CD14-positive monocyte (primary cell): ENCODE results near the gene PIK3R3. TPM values are rescaled to one million over a fixed set of nuclear protein-coding genes. Genes with fewer than 3 reads are reported as not detected.
A peak's percentile ranks its signal among the peaks of the same experiment; 100 is the strongest.

ENCODE experiments used
- DNase-seq, 3 donors: peaks; one replicate each; pipeline ENCODE4 v3.0.0-alpha.2; 2011 to 2022
- H2AFZ ChIP-seq: 2 replicates; pipeline ENCODE4 v1.6.0; 2012; ENCODE audit warnings: mild to moderate bottlenecking, low read depth, low read length, inconsistent platforms; ENCODE audit not compliant: insufficient read depth, poor library complexity, severe bottlenecking
- H3K27ac ChIP-seq, 2 donors: 1 replicate in 1 of 2; 2 replicates in 1 of 2; pipeline ENCODE4 v1.5.1; 2012 to 2013; ENCODE audit warnings: low read length in 2 of 2, control low read depth in 1 of 2, inconsistent platforms in 1 of 2, low read depth in 1 of 2, mild to moderate bottlenecking in 1 of 2
- H3K27me3 ChIP-seq, 2 donors: one replicate each; pipeline versions ENCODE4 v1.6.0 to v1.6.1; 2011 to 2013; ENCODE audit warnings: low read length in 2 of 2; ENCODE audit not compliant: control insufficient read depth in 2 of 2, insufficient read depth in 2 of 2
- H3K36me3 ChIP-seq, 2 donors: replicated peaks in 1 of 2; 1 replicate in 1 of 2; 2 replicates in 1 of 2; pipeline versions ENCODE4 v1.5.1 to v1.6.1; 2012 to 2013; ENCODE audit warnings: low read length in 2 of 2, control low read depth in 1 of 2, inconsistent platforms in 1 of 2, mild to moderate bottlenecking in 1 of 2; ENCODE audit not compliant: insufficient read depth in 2 of 2, control insufficient read depth in 1 of 2
- H3K4me1 ChIP-seq, 2 donors: 1 replicate in 1 of 2; 2 replicates in 1 of 2; pipeline versions ENCODE4 v1.5.1 to v1.6.1; 2012 to 2013; ENCODE audit warnings: low read length in 2 of 2, control low read depth in 1 of 2, inconsistent platforms in 1 of 2, mild to moderate bottlenecking in 1 of 2, moderate library complexity in 1 of 2; ENCODE audit not compliant: insufficient read depth in 2 of 2, control insufficient read depth in 1 of 2
- H3K4me2 ChIP-seq: replicated peaks from 2 replicates; pipeline ENCODE3; 2012; ENCODE audit warnings: low read length, moderate library complexity, mild to moderate bottlenecking; ENCODE audit not compliant: poor library complexity, severe bottlenecking; ENCODE audit errors: extremely low read depth
- H3K4me3 ChIP-seq, 3 experiments: fragments of 200-600 bp in 1 of 3; sonication (generic) in 1 of 3; replicated peaks in 1 of 3; 1 replicate in 2 of 3; 2 replicates in 1 of 3; pipeline ENCODE4 v1.5.1; 2011 to 2013; ENCODE audit warnings: low read length in 3 of 3, mild to moderate bottlenecking in 3 of 3, control low read depth in 2 of 3, low read depth in 2 of 3, inconsistent platforms in 1 of 3, moderate library complexity in 1 of 3
- H3K79me2 ChIP-seq: 2 replicates; pipeline ENCODE4 v1.6.0; 2012; ENCODE audit warnings: mild to moderate bottlenecking, control low read depth, inconsistent platforms, low read length, moderate library complexity; ENCODE audit not compliant: insufficient read depth
- H3K9ac ChIP-seq: 2 replicates; pipeline ENCODE4 v1.6.0; 2017; ENCODE audit warnings: low read length, mild to moderate bottlenecking; ENCODE audit not compliant: insufficient read depth, poor library complexity, severe bottlenecking
- H3K9me3 ChIP-seq, 2 donors: replicated peaks in 1 of 2; 1 replicate in 1 of 2; 2 replicates in 1 of 2; pipeline versions ENCODE4 v1.5.1 to v1.6.1; 2012 to 2013; ENCODE audit warnings: low read length in 2 of 2, control low read depth in 1 of 2; ENCODE audit not compliant: control insufficient read depth in 1 of 2, insufficient read depth in 1 of 2
- H4K20me1 ChIP-seq: 2 replicates; pipeline ENCODE4 v1.6.0; 2012; ENCODE audit warnings: mild to moderate bottlenecking, low read length, control low read depth, moderate library complexity; ENCODE audit not compliant: insufficient read depth
- H3K27ac Mint-ChIP-seq, 7 donors: one replicate each; pipeline ENCODE4 v1.8.0; 2020; ENCODE audit warnings: mild to moderate bottlenecking in 7 of 7, mixed read lengths in 7 of 7, moderate library complexity in 6 of 7, inconsistent platforms in 2 of 7
- H3K27me3 Mint-ChIP-seq, 3 donors: one replicate each; pipeline ENCODE4 v1.8.0; 2021 to 2022; ENCODE audit warnings: low read depth in 3 of 3, mild to moderate bottlenecking in 3 of 3, mixed read lengths in 3 of 3, moderate library complexity in 3 of 3, inconsistent platforms in 1 of 3
- H3K36me3 Mint-ChIP-seq, 2 donors: one replicate each; pipeline ENCODE4 v1.8.0; 2020; ENCODE audit warnings: mixed read lengths in 2 of 2, inconsistent platforms in 1 of 2, mild to moderate bottlenecking in 1 of 2
- H3K4me1 Mint-ChIP-seq: one replicate; pipeline ENCODE4 v1.8.0; 2020; ENCODE audit warnings: mild to moderate bottlenecking, mixed read lengths
- H3K4me3 Mint-ChIP-seq, 2 donors: one replicate each; pipeline ENCODE4 v1.8.0; 2020; ENCODE audit warnings: mild to moderate bottlenecking in 2 of 2, mixed read lengths in 2 of 2, moderate library complexity in 1 of 2
- H3K9me3 Mint-ChIP-seq, 7 donors: one replicate each; pipeline ENCODE4 v1.8.0; 2020 to 2022; ENCODE audit warnings: mixed read lengths in 7 of 7, mild to moderate bottlenecking in 6 of 7, moderate library complexity in 6 of 7, inconsistent platforms in 2 of 7
- CTCF ChIP-seq: fragments of 200-600 bp; IDR thresholded peaks from one replicate; pipeline ENCODE4 v1.8.0; 2022; ENCODE audit warnings: antibody characterized with exemption, mild to moderate bottlenecking
- WGBS: methylation state at CpG from one replicate; pipeline ENCODE4 v1.1.5; 2013; ENCODE audit warnings: missing lambda C conversion rate; ENCODE audit not compliant: insufficient coverage; 5-methylcytosine and 5-hydroxymethylcytosine counted together
- intact Hi-C, 2 donors: fragments of 100-400 bp; cut with micrococcal nuclease; formaldehyde crosslinking; loops; one replicate each; pipeline versions ENCODE4 v1.15.0 to v1.15.1; 2023
- polyA plus RNA-seq, 3 donors: library from polyadenylated mRNA; depleted of rRNA in 1 of 3; unstranded in 2 of 3; stranded (reverse) in 1 of 3; fragments of 300-500 nt in 2 of 3; fragments of >200 nt in 1 of 3; fragmentation: Illumina TruSeq in 2 of 3; gene quantifications; 1 replicate in 2 of 3; 2 replicates in 1 of 3; pipeline ENCODE4 v1.2.3, GENCODE V29; 2012 to 2021

Gene PIK3R3
- polyA plus RNA-seq, 3 donors = 0.09 to 0.28 (median 0.17) TPM

- H3K9me3 Mint-ChIP-seq = no peaks in the 10 kb centered on the region
- Histone ChIP-seq H3K79me2 (no peaks in the 10 kb centered on the region), H3K27ac (peak overlapping the region in 1 of 2 donors; percentile 72), H3K27me3 (no peaks in the 10 kb centered on the region), H3K9me3 (no peaks in the 10 kb centered on the region), H4K20me1 (no peaks in the 10 kb centered on the region), H2AFZ (no peak overlapping the region), H3K4me1 (peaks cover 27 to 32% of the 10 kb centered on the region in 2 donors), H3K9ac (no peak overlapping the region), H3K36me3 (no peaks in the 10 kb centered on the region), H3K4me2 (peak overlapping the region; percentile 65), H3K4me3 (peak overlapping the region in 2 of 3 experiments; percentile 2 to 56)
- no peaks in the 10 kb centered on the region for H3K27me3 Mint-ChIP-seq
- WGBS = 20% methylated on average over 4 of the region's 6 CpGs
- no peak for TF ChIP-seq CTCF
- no peak overlapping the region for H3K4me3 Mint-ChIP-seq
- H3K36me3 Mint-ChIP-seq = no peaks in the 10 kb centered on the region
- DNase-seq = peak; percentile 67 to 84 (median 82)
- intact Hi-C loops = no loop called here
- H3K27ac Mint-ChIP-seq = no peak overlapping the region
- H3K4me1 Mint-ChIP-seq = peaks cover 7% of the 10 kb centered on the region
Observed at GRCh38 chr1:46070164-46070814, 62.1 kb downstream of the PIK3R3 start.

GRCh38 chr1:46068525-46068924 is 63.9 kb downstream of the PIK3R3 start:
- H3K27me3 ChIP-seq = no peaks in the 10 kb centered on the region
- H3K27me3 Mint-ChIP-seq = peaks cover 0 to under 1% (median 0%) of the 10 kb centered on the region in 3 donors
- H3K4me1 Mint-ChIP-seq = peaks cover 8% of the 10 kb centered on the region
- no peak overlapping the region for H3K9ac ChIP-seq
- H3K27ac ChIP-seq = no peak overlapping the region
- no peaks in the 10 kb centered on the region for H3K79me2 ChIP-seq
- peaks cover 28 to 38% of the 10 kb centered on the region in 2 donors for H3K4me1 ChIP-seq
- no peaks in the 10 kb centered on the region for H3K9me3 Mint-ChIP-seq
- no peaks in the 10 kb centered on the region for H3K36me3 Mint-ChIP-seq
- no peak overlapping the region for H2AFZ ChIP-seq
- intact Hi-C loops = no loop called here
- H3K27ac Mint-ChIP-seq = no peak overlapping the region
- H3K4me3 Mint-ChIP-seq = no peak overlapping the region
- no peak for DNase-seq
- H3K36me3 ChIP-seq = no peaks in the 10 kb centered on the region
- no peak overlapping the region for H3K4me3 ChIP-seq
- no peaks in the 10 kb centered on the region for H3K9me3 ChIP-seq
- H4K20me1 ChIP-seq = no peaks in the 10 kb centered on the region
- 96% methylated on average over 3 of the region's 3 CpGs for WGBS
- H3K4me2 ChIP-seq = no peak overlapping the region
- TF ChIP-seq CTCF = no peak
